GM10266 (cell line): Measurements from ENCODE around the gene RAVER2.
"Not testable (repeated sequence)": the region's sequence is repeated elsewhere in the genome, so short reads cannot be mapped to it uniquely, and the experiment has no call there.

Source experiments
- DNase-seq: peaks from one replicate; pipeline ENCODE4 v3.0.0; 2012; ENCODE audit errors: extremely low spot score
- CTCF ChIP-seq: IDR thresholded peaks from 2 replicates; pipeline ENCODE4 v1.5.1; 2012; ENCODE audit warnings: mild to moderate bottlenecking, low read depth; ENCODE audit not compliant: control insufficient read depth, insufficient read depth; ENCODE audit errors: missing control alignments

Gene RAVER2

GRCh38 chr1:64759968-64760367 is 15.1 kb downstream of the RAVER2 start:
- TF ChIP-seq CTCF: no peak
- DNase-seq: no peak

- no peak for TF ChIP-seq CTCF
- DNase-seq: no peak
Observed at GRCh38 chr1:64765012-64765411, 20.1 kb downstream of the RAVER2 start.

- no peak for TF ChIP-seq CTCF
- no peak for DNase-seq
Observed at GRCh38 chr1:64765826-64766225, 21.0 kb downstream of the RAVER2 start.

- TF ChIP-seq CTCF: no peak
- DNase-seq: no peak
Observed at GRCh38 chr1:64766429-64766828, 21.6 kb downstream of the RAVER2 start.

- TF ChIP-seq CTCF: no peak
Observed at GRCh38 chr1:64769482-64769881, 24.6 kb downstream of the RAVER2 start.

GRCh38 chr1:64769971-64770370 is 25.1 kb downstream of the RAVER2 start:
- TF ChIP-seq CTCF: no peak
- DNase-seq: no peak

More at GRCh38 chr1:64769482-64769881, 24.6 kb downstream of the RAVER2 start:
- no peak for DNase-seq

- not testable (repeated sequence) for DNase-seq
Observed at GRCh38 chr1:64773306-64773705, 28.4 kb downstream of the RAVER2 start.

GRCh38 chr1:64775113-64775512 is 30.2 kb downstream of the RAVER2 start:
- no peak for TF ChIP-seq CTCF
- no peak for DNase-seq

GRCh38 chr1:64782044-64782443 is 37.2 kb downstream of the RAVER2 start:
- not testable (repeated sequence) for DNase-seq

- DNase-seq: not testable (repeated sequence)
Observed at GRCh38 chr1:64782848-64783247, 38.0 kb downstream of the RAVER2 start.
